Panc1 (cell line): ENCODE measurements around the gene NKD1. TPM values are rescaled to one million over a fixed set of nuclear protein-coding genes. Genes with fewer than 3 reads are reported as not detected.

Experiments
- ATAC-seq: fragments of 200-7000 bp; cut with Tn5 transposase; 2 replicates; pipeline ENCODE4 v1.9.1; 2020; ENCODE audit warnings: mild to moderate bottlenecking, moderate library complexity
- BruUV-seq: library from RNA; stranded (reverse); fragments of 400-500 nt; replicated peaks from 2 replicates; lab custom pipeline; 2021; lab: Mats Ljungman, UMichigan
- CTCF ChIA-PET: fragments of 300-600 bp; sonication (Branson Sonifier 250); formaldehyde crosslinking; loops from one replicate; lab custom pipeline; 2022; ENCODE audit warnings: antibody characterized with exemption; lab: Charles Lee
- POLR2A ChIA-PET: fragments of 300-600 bp; sonication (Branson Sonifier 250); formaldehyde crosslinking; loops from one replicate; lab custom pipeline; 2022; ENCODE audit warnings: antibody characterized with exemption; lab: Charles Lee
- DNase-seq: peaks from one replicate; pipeline ENCODE4 v3.0.0-alpha.2; 2010; ENCODE audit warnings: low read depth, low spot score
- H3K27ac ChIP-seq: 2 replicates; pipeline ENCODE4 v1.5.1; 2011; ENCODE audit warnings: mild to moderate bottlenecking, low read length, inconsistent platforms
- H3K27me3 ChIP-seq: fragments of 200-500 bp; sonication (Bioruptor generic); 2 replicates; pipeline ENCODE4 v1.6.0; 2014; ENCODE audit warnings: low read length, inconsistent platforms; ENCODE audit not compliant: control insufficient read depth, insufficient read depth
- H3K36me3 ChIP-seq: fragments of 200-500 bp; sonication (Bioruptor generic); 2 replicates; pipeline ENCODE4 v1.5.1; 2014; ENCODE audit warnings: inconsistent platforms, mild to moderate bottlenecking, low read length, moderate library complexity; ENCODE audit not compliant: control insufficient read depth, insufficient read depth
- H3K4me1 ChIP-seq: 2 replicates; pipeline ENCODE4 v1.5.1; 2011; ENCODE audit warnings: inconsistent platforms, mild to moderate bottlenecking, low read length, moderate library complexity; ENCODE audit not compliant: control insufficient read depth, insufficient read depth
- H3K4me3 ChIP-seq, 2 experiments: 2 replicates each; pipeline ENCODE4 v1.5.1; 2011 to 2012; ENCODE audit warnings: low read depth in 2 of 2, low read length in 2 of 2, mild to moderate bottlenecking in 2 of 2, inconsistent platforms in 1 of 2, moderate library complexity in 1 of 2
- H3K9me3 ChIP-seq: fragments of 200-500 bp; sonication (Bioruptor generic); 2 replicates; pipeline ENCODE4 v1.5.1; 2014; ENCODE audit warnings: low read depth, mild to moderate bottlenecking, inconsistent platforms, low read length, moderate library complexity; ENCODE audit not compliant: control insufficient read depth, insufficient read depth
- POLR2AphosphoS5 ChIP-seq: IDR thresholded peaks from 2 replicates; pipeline ENCODE4 v1.6.1; 2012; ENCODE audit warnings: mild to moderate bottlenecking, low read depth, low read length, moderate library complexity
- SIN3A ChIP-seq: IDR thresholded peaks from 2 replicates; pipeline ENCODE4 v1.6.1; 2012; ENCODE audit warnings: low read depth, mild to moderate bottlenecking, low read length, moderate library complexity, borderline replicate concordance; ENCODE audit not compliant: insufficient read depth
- TCF7L2 ChIP-seq: IDR thresholded peaks from 2 replicates; pipeline ENCODE4 v1.6.1; 2011; ENCODE audit warnings: mild to moderate bottlenecking, low read depth, low read length, inconsistent platforms
- in situ Hi-C: cut with HindIII; loops from 2 replicates; pipeline ENCODE4 v1.10.0; 2016; ENCODE audit warnings: low sequenced_read_pairs, low pct_unique_long_range_greater_than_20kb
- intact Hi-C: fragments of 100-400 bp; cut with micrococcal nuclease; formaldehyde crosslinking; loops from one replicate; pipeline ENCODE4 v1.10.0; 2022; ENCODE audit not compliant: unreplicated experiment
- total RNA-seq: library from RNA; stranded (reverse); gene quantifications from one replicate; pipeline ENCODE4 v1.2.1, GENCODE V29; 2021; ENCODE audit not compliant: unreplicated experiment
- TF ChIP-seq, protein P1 (sequence below), 2 experiments: IDR thresholded peaks; 2 replicates each; pipeline ENCODE4 v1.6.1; 2011 to 2012; ENCODE audit warnings: low read depth in 2 of 2, control low read depth in 1 of 2, low read length in 1 of 2, mild to moderate bottlenecking in 1 of 2, moderate library complexity in 1 of 2; ENCODE audit not compliant: insufficient read depth in 1 of 2
- TF ChIP-seq, protein P2 (sequence below): fragments of 450-650 bp; IDR thresholded peaks from 2 replicates; pipeline ENCODE4 v1.5.1; 2017; ENCODE audit warnings: mild to moderate bottlenecking

The NKD1 gene
- total RNA-seq, 1 experiment from 2014 or later = 0.18 TPM

DNA sequence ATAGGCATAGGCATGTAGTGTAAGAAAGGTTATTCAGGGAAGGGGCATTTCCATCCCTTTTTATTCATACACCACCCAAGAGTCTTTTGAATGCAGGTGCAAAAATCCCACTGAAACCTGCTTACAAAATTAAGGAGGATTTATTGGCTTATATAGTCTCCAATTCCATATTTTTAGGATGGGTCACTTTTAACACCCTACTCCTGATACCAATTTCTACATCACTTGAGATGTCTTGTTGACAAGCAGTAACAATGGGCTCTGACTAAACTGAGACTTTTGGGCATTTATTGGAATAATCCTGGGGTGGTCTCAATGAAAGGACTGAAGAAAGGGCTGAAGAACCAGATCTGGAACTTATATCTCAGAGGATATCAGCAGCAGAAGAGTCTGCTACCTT is 18.9 kb upstream of the NKD1 start:
- TF ChIP-seq POLR2AphosphoS5 (no peak), SIN3A (no peak), TCF7L2 (no peak)
- TF ChIP-seq, protein P1, sequence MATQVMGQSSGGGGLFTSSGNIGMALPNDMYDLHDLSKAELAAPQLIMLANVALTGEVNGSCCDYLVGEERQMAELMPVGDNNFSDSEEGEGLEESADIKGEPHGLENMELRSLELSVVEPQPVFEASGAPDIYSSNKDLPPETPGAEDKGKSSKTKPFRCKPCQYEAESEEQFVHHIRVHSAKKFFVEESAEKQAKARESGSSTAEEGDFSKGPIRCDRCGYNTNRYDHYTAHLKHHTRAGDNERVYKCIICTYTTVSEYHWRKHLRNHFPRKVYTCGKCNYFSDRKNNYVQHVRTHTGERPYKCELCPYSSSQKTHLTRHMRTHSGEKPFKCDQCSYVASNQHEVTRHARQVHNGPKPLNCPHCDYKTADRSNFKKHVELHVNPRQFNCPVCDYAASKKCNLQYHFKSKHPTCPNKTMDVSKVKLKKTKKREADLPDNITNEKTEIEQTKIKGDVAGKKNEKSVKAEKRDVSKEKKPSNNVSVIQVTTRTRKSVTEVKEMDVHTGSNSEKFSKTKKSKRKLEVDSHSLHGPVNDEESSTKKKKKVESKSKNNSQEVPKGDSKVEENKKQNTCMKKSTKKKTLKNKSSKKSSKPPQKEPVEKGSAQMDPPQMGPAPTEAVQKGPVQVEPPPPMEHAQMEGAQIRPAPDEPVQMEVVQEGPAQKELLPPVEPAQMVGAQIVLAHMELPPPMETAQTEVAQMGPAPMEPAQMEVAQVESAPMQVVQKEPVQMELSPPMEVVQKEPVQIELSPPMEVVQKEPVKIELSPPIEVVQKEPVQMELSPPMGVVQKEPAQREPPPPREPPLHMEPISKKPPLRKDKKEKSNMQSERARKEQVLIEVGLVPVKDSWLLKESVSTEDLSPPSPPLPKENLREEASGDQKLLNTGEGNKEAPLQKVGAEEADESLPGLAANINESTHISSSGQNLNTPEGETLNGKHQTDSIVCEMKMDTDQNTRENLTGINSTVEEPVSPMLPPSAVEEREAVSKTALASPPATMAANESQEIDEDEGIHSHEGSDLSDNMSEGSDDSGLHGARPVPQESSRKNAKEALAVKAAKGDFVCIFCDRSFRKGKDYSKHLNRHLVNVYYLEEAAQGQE (IDR thresholded peaks at IDR 0.05; ENCODE audit: insufficient read depth in 1 of 2, low read depth in 2 of 2, low read length in 1 of 2) = no peak
- TF ChIP-seq, protein P2, sequence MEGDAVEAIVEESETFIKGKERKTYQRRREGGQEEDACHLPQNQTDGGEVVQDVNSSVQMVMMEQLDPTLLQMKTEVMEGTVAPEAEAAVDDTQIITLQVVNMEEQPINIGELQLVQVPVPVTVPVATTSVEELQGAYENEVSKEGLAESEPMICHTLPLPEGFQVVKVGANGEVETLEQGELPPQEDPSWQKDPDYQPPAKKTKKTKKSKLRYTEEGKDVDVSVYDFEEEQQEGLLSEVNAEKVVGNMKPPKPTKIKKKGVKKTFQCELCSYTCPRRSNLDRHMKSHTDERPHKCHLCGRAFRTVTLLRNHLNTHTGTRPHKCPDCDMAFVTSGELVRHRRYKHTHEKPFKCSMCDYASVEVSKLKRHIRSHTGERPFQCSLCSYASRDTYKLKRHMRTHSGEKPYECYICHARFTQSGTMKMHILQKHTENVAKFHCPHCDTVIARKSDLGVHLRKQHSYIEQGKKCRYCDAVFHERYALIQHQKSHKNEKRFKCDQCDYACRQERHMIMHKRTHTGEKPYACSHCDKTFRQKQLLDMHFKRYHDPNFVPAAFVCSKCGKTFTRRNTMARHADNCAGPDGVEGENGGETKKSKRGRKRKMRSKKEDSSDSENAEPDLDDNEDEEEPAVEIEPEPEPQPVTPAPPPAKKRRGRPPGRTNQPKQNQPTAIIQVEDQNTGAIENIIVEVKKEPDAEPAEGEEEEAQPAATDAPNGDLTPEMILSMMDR = no peak
- BruUV-seq = no TSS peak
- Histone ChIP-seq H3K27ac (no peak overlapping the region), H3K9me3 (no peaks in the 10 kb centered on the region), H3K36me3 (no peaks in the 10 kb centered on the region), H3K27me3 (no peaks in the 10 kb centered on the region; the same call in 1 of the 2 replicates), H3K4me3 (no peak overlapping the region), H3K4me1 (no peaks in the 10 kb centered on the region)
- CTCF ChIA-PET = no interaction called here
- DNase-seq = no peak
- in situ Hi-C loops (no loop called here), intact Hi-C loops (no loop called here)
- POLR2A ChIA-PET = no interaction called here
- no peak for ATAC-seq

DNA sequence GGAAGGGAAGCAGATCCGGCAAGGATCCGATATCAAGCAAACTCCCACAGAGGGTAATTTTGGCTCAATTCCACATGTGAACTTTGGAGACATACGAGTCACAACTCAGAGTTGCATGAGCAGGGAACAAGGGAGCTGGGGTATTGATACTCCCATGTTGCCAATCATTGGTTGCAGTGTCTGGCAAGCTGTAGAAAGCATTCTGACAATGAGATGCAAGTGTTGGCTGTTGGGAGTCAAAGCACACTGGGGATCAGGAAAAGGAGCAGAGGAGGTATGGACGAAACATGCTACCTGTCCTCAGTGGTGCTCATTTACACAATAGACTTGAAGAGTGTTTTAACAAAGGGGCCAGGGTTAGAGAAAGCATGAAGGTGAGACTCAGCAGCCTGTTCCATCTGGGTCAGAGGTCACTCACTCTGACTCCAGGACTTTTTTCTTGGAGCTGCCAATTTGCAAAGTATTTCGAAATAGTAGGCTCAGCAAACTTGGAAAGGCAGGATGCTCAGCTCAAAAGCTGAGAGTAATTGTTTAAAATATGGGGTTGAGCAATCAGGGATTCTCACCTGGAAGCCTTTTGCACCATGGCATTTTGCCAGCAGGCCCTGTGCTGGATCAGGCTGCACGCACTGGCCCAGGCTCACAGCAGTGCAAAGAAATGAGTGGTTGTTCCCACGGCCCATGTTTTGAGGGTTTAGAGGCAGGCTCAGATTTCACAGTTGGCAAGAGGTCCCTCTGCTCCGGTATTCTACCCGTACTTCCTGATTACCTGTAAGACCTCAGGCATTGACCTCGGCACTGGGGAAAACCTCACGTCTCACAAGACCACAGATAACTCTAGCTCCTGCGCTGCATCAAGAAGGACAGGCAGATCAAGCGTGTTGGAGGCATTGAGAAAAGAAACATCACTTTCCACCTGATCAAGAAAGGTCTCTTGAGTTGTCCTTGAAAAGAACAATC is 17.6 kb upstream of the NKD1 start:
- ATAC-seq (no peak), DNase-seq (no peak)
- ChIA-PET CTCF (no interaction called here), POLR2A (no interaction called here)
- BruUV-seq = no TSS peak
- H3K27me3 ChIP-seq = no peaks in the 10 kb centered on the region; the same call in 1 of the 2 replicates
- no peaks in the 10 kb centered on the region for H3K9me3 ChIP-seq
- no peaks in the 10 kb centered on the region for H3K36me3 ChIP-seq
- intact Hi-C loops = no loop called here
- no peak overlapping the region for H3K4me3 ChIP-seq
- TF ChIP-seq, protein P1 (IDR thresholded peaks at IDR 0.05; ENCODE audit: insufficient read depth in 1 of 2, low read depth in 2 of 2, low read length in 1 of 2) = no peak
- no peak for TF ChIP-seq POLR2AphosphoS5
- no peak overlapping the region for H3K27ac ChIP-seq
- no peaks in the 10 kb centered on the region for H3K4me1 ChIP-seq
- in situ Hi-C loops = no loop called here
